ENCODE data around the gene APLP2.

GRCh38 chr11:130136107-130136506 is 66.4 kb downstream of the APLP2 start:
- TF ChIP-seq CTCF (IDR thresholded peaks at IDR 0.05; ENCODE audit: insufficient read depth, low read length, poor library complexity, severe bottlenecking) (no peak), EZH2phosphoT487 (conservative IDR thresholded peaks at IDR 0.05; ENCODE audit: low read length) (no peak)
